ENCODE measurements around the gene PNMA5. TPM values are rescaled to one million over a fixed set of nuclear protein-coding genes. Genes with fewer than 3 reads are reported as not detected.

The PNMA5 gene
- total RNA-seq, 2 donors from 2014 or later, result 0.07 to 0.16 TPM

DNA sequence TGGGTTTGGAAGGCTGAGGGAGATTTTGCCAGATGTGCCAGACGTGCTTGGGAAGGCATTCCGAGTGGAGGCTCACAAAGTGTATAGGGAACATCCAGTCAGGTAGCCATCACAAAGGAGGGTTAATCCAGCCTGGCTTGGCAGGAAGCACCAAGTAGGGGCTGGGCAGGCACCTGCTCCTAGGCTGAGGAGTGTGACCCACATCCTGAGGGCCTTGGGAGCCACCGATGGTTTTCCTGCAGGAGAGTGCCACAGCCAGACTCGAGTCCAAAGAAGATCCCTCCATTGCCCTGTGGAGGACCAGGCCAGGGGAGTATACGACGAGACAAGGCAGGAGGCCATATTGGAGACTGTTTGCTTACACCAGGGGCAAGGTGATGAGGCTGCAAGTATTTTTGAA, 47.2 kb downstream of the PNMA5 start:
- no peak for DNase-seq
- no peaks in the 10 kb centered on the region for H3K9me3 ChIP-seq (ENCODE audit: control insufficient read depth, low read length, poor library complexity, severe bottlenecking)
- H3K4me1 Mint-ChIP-seq, result peaks cover 2% of the 10 kb centered on the region
- no peak overlapping the region for H3K4me3 Mint-ChIP-seq
- H3K36me3 Mint-ChIP-seq (ENCODE audit: low read depth), result peaks cover 7% of the 10 kb centered on the region
- H3K27me3 Mint-ChIP-seq, result no peaks in the 10 kb centered on the region
- no peak for ATAC-seq
- H3K27ac Mint-ChIP-seq, result no peak overlapping the region

DNA sequence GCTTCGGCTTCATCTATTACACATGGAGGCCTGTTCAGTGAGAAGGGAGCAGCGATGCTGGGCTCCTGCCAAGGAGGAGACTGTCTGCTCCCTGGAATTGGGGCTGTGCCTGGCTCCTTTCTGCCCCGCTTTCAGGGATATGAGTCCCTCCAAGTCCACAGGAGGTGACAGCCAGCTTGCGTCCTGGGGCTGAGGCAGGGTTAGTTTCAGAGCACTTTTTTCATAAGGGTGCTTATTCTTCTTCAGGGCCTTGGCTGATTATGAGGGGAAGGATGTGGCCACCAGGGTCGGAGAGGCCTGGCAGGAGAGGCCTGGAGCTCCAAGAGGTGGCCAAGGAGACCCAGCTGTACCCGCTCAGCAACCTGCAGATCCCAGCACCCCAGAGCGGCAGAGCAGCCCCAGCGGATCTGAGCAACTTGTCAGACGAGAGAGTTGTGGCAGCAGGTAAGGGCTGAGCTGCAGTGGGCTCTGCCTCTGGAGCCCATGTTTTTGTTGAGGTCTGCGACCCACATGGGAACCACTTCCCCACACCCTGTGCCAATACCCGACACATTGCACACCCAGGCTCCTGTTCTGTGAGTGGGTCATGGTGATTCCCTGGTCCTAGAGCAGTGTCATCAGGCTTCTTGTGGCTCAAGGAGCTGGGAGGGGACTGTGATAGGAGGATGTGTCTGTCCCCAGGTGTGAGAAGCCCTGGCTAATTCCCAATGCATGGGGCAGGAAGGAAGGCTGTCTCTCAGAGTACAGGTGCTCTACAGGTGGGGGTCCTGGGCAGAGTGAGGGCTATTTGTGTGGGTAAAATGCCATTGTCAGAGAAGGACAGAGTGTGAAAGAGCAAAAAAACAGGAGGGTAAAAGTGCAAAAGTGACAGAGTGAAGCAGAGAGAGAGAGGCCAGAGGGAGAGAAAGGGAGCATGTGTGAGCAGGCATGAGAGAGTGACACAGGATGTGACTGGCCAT, 48.6 kb downstream of the PNMA5 start:
- Mint-ChIP-seq H3K27me3 (no peaks in the 10 kb centered on the region), H3K4me3 (no peak overlapping the region), H3K27ac (peak overlapping the region; percentile 39), H3K4me1 (peaks cover 5% of the 10 kb centered on the region), H3K36me3 (ENCODE audit: low read depth) (peaks cover 7% of the 10 kb centered on the region)
- DNase-seq (no peak), ATAC-seq (no peak)
- H3K9me3 ChIP-seq (ENCODE audit: control insufficient read depth, low read length, poor library complexity, severe bottlenecking), result no peaks in the 10 kb centered on the region

DNA sequence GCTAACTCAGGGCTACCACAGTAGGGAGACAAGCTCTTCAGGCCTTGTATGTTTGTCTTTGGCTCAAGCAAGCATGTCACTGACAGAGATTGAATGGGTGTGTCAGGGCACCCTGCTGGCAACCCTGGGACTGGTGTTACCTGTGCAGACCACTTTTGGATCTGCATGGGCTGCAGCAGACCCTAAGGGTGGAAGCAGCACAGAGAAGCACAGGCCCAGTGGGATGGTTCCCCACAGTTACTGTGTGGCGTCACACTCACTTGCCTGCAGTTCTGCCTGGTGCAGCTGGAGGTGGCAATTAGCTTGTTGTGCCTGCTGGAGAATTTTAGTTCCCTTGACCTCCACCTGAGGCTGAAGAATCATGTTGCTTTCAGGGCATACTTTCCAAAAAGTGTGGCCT, 50.1 kb downstream of the PNMA5 start:
- H3K27me3 Mint-ChIP-seq, result no peaks in the 10 kb centered on the region
- H3K27ac Mint-ChIP-seq, result no peak overlapping the region
- peaks cover 7% of the 10 kb centered on the region for H3K36me3 Mint-ChIP-seq (ENCODE audit: low read depth)
- ATAC-seq, result no peak
- H3K4me3 Mint-ChIP-seq, result no peak overlapping the region
- DNase-seq, result no peak
- H3K4me1 Mint-ChIP-seq, result peaks cover 5% of the 10 kb centered on the region
- H3K9me3 ChIP-seq (ENCODE audit: control insufficient read depth, low read length, poor library complexity, severe bottlenecking), result no peaks in the 10 kb centered on the region

DNA sequence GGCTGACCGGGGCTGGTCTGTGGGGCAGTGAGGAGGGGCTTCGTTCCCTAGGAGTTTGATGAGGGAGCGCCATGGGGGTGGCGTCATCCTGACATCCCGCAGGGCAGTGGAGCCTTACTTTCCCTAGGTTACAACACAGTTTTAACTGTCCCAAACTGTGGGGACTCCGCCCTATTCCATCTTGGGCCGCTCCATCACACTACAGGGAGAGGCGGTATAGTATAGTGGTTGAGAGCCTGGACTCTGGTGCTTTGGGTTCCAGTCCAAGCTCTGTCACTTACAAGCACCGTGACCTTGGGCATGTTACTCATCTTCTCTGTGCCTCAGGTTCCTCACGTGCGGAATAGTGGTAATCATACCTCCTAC, 51.9 kb downstream of the PNMA5 start:
- ATAC-seq, result no peak
- H3K4me1 Mint-ChIP-seq, result peaks cover 5% of the 10 kb centered on the region
- H3K4me3 Mint-ChIP-seq, result peak overlapping the region; percentile 78
- H3K9me3 ChIP-seq (ENCODE audit: control insufficient read depth, low read length, poor library complexity, severe bottlenecking), result no peaks in the 10 kb centered on the region
- no peaks in the 10 kb centered on the region for H3K27me3 Mint-ChIP-seq
- DNase-seq, result no peak
- peak overlapping the region; percentile 65 for H3K27ac Mint-ChIP-seq
- peaks cover 3% of the 10 kb centered on the region for H3K36me3 Mint-ChIP-seq (ENCODE audit: low read depth)

DNA sequence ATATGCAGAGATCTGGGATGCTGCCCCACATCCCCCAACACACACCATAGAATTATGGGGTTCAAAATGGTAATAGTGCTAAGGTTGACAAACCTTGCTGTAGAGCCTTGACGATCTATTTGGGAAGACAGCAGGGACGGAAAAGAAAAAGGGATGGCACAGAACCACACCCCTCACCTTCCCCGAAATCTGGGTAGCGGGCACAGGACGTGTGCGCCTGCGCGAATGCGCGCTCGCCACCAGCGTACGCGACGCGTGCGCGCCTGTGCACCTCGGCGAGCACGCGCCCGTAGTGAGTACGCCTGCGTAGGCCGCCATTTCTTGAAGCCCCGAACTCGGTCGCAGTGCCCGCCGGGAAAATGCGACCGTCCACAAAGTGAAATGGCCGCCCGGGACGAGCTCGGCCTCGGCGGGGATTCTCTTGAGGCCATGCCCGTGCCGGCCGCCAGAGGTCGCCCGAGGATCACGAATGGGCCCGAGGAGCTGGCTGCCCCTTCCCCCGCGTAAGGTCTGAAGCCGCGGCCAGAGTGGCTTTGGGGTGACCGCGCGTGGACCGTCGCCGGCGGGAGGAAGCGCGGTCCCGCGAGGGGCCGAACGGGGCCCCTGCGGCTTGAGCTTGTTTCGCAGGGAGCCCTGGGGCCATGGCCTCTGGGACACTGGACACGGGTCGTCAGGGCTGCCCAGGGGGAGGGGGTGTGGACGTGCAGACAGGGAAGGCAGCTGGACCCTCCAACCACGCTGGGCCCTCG, 52.4 kb downstream of the PNMA5 start:
- H3K36me3 Mint-ChIP-seq (ENCODE audit: low read depth), result peaks cover 3% of the 10 kb centered on the region
- peak overlapping the region; percentile 78 for H3K4me3 Mint-ChIP-seq
- H3K27me3 Mint-ChIP-seq, result no peaks in the 10 kb centered on the region
- DNase-seq, result peak; percentile 76 to 84 (median 83)
- ATAC-seq, result peak; percentile 99
- H3K9me3 ChIP-seq (ENCODE audit: control insufficient read depth, low read length, poor library complexity, severe bottlenecking), result no peaks in the 10 kb centered on the region
- peak overlapping the region; percentile 78 for H3K27ac Mint-ChIP-seq
- H3K4me1 Mint-ChIP-seq, result peaks cover 5% of the 10 kb centered on the region

Other genes with a start within 250 kb of the PNMA5 start
- gene MAGEA2, start 240.3 kb downstream of the PNMA5 start, total RNA-seq, result not detected
- gene CSAG3, start 234.9 kb downstream of the PNMA5 start, total RNA-seq, result not detected
- not detected for gene MAGEA6, start 224.4 kb downstream of the PNMA5 start, total RNA-seq
- 1 to 10 TPM; 7.5 to 9.4 TPM for gene CETN2, start 163.4 kb downstream of the PNMA5 start, total RNA-seq
- 1 to 10 TPM; 4.3 to 5.3 TPM for gene NSDHL, start 163.1 kb downstream of the PNMA5 start, total RNA-seq
- gene ZNF185, start 96.0 kb downstream of the PNMA5 start, total RNA-seq, result 10 to 100 TPM in 1 of 2 donors, 1 to 10 TPM in 1; 2.7 to 40.2 TPM
- gene PNMA3, start 62.4 kb upstream of the PNMA5 start, total RNA-seq, result 1 to 10 TPM; 5.5 to 6.3 TPM
- under 1 TPM; 0.20 to 0.52 TPM for gene PNMA6A, start 78.3 kb upstream of the PNMA5 start, total RNA-seq
- gene MAGEA1, start 185.2 kb upstream of the PNMA5 start, total RNA-seq, result not detected